Measurements from ENCODE around the gene CETN1.

The CETN1 gene

DNA sequence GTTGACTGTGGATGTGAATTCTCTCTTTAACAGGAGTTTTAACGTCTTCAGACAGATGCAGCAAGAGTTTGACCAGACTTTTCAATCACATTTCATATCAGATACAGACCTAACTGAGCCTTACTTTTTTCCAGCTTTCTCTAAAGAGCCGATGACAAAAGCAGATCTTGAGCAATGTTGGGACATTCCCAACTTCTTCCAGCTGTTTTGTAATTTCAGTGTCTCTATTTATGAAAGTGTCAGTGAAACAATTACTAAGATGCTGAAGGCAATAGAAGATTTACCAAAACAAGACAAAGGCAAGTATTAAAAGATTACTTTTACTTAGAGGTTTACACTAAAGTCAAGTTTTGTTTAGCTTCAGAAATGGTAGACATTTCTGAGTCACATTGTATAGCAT is 47.1 kb downstream of the CETN1 start:
- no peak for DNase-seq

DNA sequence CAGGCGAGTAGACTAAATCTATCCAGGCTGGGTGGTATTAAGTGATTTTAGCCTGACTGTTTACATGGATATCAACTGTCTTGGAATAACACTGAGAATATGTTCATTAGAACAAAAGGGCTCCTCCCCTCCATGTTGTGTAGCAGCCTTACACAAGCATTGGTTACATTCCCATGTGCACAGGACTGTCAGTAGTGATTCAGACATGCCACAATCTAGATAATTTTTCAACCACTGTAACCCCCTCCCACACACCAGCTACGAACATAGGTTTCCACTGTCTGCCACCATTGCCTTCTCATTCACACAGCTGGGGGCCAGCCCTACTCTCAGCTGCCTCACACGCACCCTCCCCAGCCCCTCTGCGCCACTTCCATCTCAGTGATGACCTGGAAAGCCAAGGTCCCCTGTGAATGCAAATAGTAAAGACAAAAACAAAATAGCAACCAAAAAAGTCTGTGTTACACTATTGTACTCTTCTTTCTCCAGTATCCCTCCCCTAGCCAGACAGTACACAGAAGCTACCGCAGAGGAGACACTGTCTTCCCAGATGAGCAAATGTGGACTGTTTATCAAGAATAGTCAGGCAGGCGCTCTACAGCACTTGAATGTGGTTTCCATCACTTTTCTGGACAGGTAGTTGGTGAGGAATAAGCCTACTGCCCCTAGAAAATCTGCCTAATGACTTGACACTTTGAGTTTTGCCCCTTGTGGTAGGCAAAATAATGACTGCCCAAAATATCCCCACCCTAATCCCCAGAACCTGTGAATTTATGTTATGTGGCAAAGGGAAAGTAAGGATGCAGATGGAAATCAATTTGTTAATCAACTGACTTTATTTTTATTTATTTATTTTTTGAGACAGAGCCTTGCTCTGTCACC is 49.3 kb downstream of the CETN1 start:
- DNase-seq = no peak

DNA sequence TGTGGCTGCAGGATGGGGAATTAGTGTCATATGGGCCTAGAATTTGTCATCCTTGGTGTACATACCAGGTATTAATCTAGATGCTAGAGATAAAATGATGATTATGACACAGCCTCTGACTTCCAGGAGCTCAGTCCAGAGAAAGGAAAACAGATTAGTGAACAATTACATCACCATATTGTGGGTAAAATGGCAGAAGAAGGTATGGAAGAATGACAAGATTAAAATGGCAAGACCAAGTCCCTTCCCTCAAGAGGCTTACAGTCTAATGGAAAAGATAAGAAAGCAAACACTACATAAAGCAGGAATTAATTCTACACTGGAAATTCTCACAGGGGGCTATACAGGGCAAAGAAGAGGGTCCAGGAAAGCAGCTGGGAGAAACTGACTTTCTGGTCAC is 51.4 kb downstream of the CETN1 start:
- DNase-seq = no peak
